ENCODE data around the gene LDAH.

GRCh38 chr2:20663196-20664070 lies 159.5 kb downstream of the LDAH start:
- no peak for TF ChIP-seq ZNF501 (tag by site-specific recombination; IDR thresholded peaks at IDR 0.05)
- TF ChIP-seq ZBTB8A (tag by site-specific recombination; IDR thresholded peaks at IDR 0.05), result no peak
- no peak for TF ChIP-seq TSHZ1 (tag by site-specific recombination; IDR thresholded peaks at IDR 0.05; ENCODE audit: borderline replicate concordance)
- no peak for TF ChIP-seq ZNF660 (tag by site-specific recombination; IDR thresholded peaks at IDR 0.05)
- no peak for TF ChIP-seq CTCF (tag by site-specific recombination; IDR thresholded peaks at IDR 0.05)
- no peak for TF ChIP-seq TCF7L2 (IDR thresholded peaks at IDR 0.05; ENCODE audit: borderline replicate concordance, low read depth, low read length)
- TF ChIP-seq ZNF596 (tag by site-specific recombination; IDR thresholded peaks at IDR 0.05), result no peak
- no peak for TF ChIP-seq ZNF114 (tag by site-specific recombination; IDR thresholded peaks at IDR 0.05)
- no peak for TF ChIP-seq ZEB2 (tag by site-specific recombination; IDR thresholded peaks at IDR 0.05)
- TF ChIP-seq KLF16 (tag by site-specific recombination; IDR thresholded peaks at IDR 0.05), result no peak
- no peak for TF ChIP-seq ZNF280D (tag by site-specific recombination; IDR thresholded peaks at IDR 0.05)
